ENCODE data around the gene LCE1C.

The LCE1C gene

DNA sequence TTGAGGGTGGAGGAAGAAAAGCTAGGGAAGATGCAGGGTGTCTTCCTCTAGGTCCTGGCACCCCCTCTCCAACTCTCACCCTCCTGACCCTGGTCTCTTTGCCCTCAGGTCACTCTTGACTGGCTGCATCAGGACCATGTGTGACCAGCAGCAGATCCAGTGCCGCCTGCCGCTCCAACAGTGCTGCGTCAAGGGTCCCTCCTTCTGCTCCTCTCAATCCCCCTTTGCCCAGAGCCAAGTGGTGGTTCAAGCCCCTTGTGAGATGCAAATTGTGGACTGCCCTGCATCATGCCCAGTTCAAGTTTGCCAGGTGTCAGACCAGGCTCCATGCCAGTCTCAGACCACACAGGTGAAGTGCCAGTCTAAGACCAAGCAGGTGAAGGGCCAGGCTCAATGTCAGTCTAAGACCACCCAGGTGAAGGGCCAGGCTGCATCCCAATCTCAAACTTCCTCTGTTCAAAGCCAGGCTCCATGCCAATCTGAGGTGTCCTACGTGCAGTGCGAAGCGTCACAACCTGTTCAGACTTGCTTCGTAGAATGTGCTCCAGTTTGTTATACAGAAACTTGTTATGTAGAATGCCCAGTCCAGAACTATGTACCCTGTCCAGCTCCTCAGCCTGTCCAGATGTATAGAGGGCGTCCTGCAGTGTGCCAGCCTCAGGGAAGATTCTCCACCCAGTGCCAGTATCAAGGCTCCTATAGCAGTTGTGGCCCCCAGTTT lies 46.8 kb downstream of the LCE1C start:
- no peak for DNase-seq (ENCODE audit: low read depth in 3 of 3)

DNA sequence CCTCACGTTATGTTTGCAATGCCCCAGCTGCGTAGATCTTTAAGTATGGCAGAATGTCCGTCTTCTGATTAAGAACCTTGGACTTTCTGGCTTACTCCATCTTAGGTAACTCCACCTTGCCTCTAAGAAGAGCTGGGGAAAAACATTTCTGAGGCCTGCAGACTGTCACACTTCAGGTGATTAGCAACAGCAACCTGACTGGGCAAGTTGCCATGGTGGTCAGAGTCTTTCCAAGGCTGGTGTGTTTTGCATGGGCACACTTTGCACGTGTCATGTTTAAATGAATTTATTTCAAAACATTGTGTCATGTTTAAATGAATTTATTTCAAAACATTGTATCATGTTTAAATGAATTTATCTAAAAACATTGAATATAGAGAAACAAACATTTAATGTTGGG lies 47.8 kb downstream of the LCE1C start:
- DNase-seq (ENCODE audit: low read depth in 3 of 3), result no peak

DNA sequence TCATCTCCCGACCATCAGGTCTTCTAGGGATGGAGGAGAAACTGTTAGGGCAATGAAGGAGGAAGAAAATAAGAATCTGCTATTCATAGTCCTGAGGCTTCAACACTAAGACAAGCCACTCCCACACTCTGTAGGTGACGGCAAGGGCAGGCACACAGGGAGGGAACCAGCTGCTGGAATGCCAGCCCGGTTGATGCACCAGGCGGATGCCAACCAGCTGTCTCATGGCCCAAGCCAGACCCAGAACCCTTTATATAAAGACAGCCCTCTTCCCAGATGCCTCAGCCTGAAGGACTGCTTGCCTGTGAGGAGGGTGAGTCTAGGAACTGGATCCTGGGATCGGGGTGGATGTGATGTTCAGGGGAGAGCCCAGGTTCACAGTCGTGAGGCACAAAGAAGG lies 48.7 kb downstream of the LCE1C start, which contains the start of gene KPRP:
KPRP (plus strand) TSS at position 279 of the 400 bp plus-strand sequence. CDS start 1,564 bp downstream, outside the sequence.
- no peak for DNase-seq (ENCODE audit: low read depth in 3 of 3)

GRCh38 chr1:152756872-152757271 lies 49.6 kb downstream of the LCE1C start:
- no peak for DNase-seq (ENCODE audit: low read depth in 3 of 3)

Data from stimulated activated CD4-positive, alpha-beta T cell treated with anti-CD3 and anti-CD28 coated beads, TNF-alpha, amount 100 ng/mL, for 24 hours (primary cell).